GM10847 (cell line): Measurements from ENCODE around the gene ZDHHC13.

Source experiments
- POLR2A ChIP-seq: IDR thresholded peaks from 2 replicates; pipeline ENCODE4 v1.6.1; 2011; ENCODE audit not compliant: insufficient read length; ENCODE audit errors: extremely low read depth

ZDHHC13 gene

GRCh38 chr11:19209617-19210370 lies 92.8 kb downstream of the ZDHHC13 start:
- no peak for TF ChIP-seq POLR2A

- no peak for TF ChIP-seq POLR2A
Observed at GRCh38 chr11:19216021-19216420, 99.1 kb downstream of the ZDHHC13 start.

GRCh38 chr11:19216709-19217374 lies 99.9 kb downstream of the ZDHHC13 start:
- no peak for TF ChIP-seq POLR2A

GRCh38 chr11:19218216-19218615 lies 101.2 kb downstream of the ZDHHC13 start:
- no peak for TF ChIP-seq POLR2A

- no peak for TF ChIP-seq POLR2A
Observed at GRCh38 chr11:19218786-19219460, 102.0 kb downstream of the ZDHHC13 start.

GRCh38 chr11:19220903-19221724 lies 104.1 kb downstream of the ZDHHC13 start:
- no peak for TF ChIP-seq POLR2A

- TF ChIP-seq POLR2A, result no peak
Observed at GRCh38 chr11:19225123-19225522, 108.2 kb downstream of the ZDHHC13 start.

- TF ChIP-seq POLR2A, result no peak
Observed at GRCh38 chr11:19225581-19225980, 108.6 kb downstream of the ZDHHC13 start.
